ENCODE results near the gene OLFM1.

DNA sequence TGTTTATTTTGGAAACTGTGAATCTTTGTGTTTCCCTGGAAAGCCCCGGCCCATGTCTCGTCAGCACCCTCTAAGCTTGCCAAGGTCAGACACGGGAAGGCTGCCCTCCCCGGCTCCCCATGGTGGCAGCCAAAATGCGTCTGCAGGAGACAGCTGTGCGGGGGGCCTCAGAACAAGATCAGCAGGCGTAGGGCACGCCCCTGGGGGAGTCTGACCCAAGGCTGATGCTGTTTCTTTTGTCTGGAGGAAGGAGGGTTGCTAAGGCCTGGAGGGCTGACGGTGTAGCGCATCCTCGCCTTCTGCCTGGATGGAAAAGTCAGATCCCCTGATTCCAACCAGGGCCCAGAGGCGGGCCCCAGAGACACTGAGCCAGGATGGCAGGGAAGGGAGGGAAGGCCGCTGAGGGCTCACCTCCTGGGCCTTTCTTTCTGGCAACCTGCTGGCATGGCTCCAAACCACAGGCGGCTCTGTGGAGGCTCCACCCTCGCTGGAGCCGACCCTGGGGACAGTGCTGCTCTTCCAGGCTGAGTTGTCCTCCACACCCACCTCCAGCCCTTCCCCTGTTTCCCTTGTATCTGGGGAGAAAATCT is 57.2 kb downstream of the OLFM1 start:
- TF ChIP-seq, protein P1, sequence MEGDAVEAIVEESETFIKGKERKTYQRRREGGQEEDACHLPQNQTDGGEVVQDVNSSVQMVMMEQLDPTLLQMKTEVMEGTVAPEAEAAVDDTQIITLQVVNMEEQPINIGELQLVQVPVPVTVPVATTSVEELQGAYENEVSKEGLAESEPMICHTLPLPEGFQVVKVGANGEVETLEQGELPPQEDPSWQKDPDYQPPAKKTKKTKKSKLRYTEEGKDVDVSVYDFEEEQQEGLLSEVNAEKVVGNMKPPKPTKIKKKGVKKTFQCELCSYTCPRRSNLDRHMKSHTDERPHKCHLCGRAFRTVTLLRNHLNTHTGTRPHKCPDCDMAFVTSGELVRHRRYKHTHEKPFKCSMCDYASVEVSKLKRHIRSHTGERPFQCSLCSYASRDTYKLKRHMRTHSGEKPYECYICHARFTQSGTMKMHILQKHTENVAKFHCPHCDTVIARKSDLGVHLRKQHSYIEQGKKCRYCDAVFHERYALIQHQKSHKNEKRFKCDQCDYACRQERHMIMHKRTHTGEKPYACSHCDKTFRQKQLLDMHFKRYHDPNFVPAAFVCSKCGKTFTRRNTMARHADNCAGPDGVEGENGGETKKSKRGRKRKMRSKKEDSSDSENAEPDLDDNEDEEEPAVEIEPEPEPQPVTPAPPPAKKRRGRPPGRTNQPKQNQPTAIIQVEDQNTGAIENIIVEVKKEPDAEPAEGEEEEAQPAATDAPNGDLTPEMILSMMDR (conservative IDR thresholded peaks at IDR 0.05; ENCODE audit: low read depth, low read length), result no peak
- no peak for TF ChIP-seq RFX5 (IDR thresholded peaks at IDR 0.05; ENCODE audit: low read depth, low read length)
- no peak for TF ChIP-seq POLR2A (IDR thresholded peaks at IDR 0.05; ENCODE audit: low read depth, low read length)
- TF ChIP-seq FOS (IDR thresholded peaks at IDR 0.05; ENCODE audit: low read depth, low read length), result no peak
- no peak for TF ChIP-seq RAD21 (IDR thresholded peaks at IDR 0.05; ENCODE audit: low read length)
- no peak for TF ChIP-seq SMC3 (IDR thresholded peaks at IDR 0.05; ENCODE audit: low read depth, low read length)
- no peak for TF ChIP-seq ELK1 (IDR thresholded peaks at IDR 0.05; ENCODE audit: borderline replicate concordance, low read depth, low read length)
- TF ChIP-seq MXI1 (IDR thresholded peaks at IDR 0.05; ENCODE audit: borderline replicate concordance, low read depth, low read length), result no peak
- TF ChIP-seq, protein P2, sequence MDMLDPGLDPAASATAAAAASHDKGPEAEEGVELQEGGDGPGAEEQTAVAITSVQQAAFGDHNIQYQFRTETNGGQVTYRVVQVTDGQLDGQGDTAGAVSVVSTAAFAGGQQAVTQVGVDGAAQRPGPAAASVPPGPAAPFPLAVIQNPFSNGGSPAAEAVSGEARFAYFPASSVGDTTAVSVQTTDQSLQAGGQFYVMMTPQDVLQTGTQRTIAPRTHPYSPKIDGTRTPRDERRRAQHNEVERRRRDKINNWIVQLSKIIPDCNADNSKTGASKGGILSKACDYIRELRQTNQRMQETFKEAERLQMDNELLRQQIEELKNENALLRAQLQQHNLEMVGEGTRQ (IDR thresholded peaks at IDR 0.05; ENCODE audit: low read depth, low read length), result no peak
- TF ChIP-seq MAZ (IDR thresholded peaks at IDR 0.05; ENCODE audit: borderline replicate concordance, low read depth, low read length), result no peak

All from IMR-90 (cell line).